A549 (cell line): ENCODE measurements around the gene ORC4. TPM values are rescaled to one million over a fixed set of nuclear protein-coding genes. Genes with fewer than 3 reads are reported as not detected.

ENCODE experiments used
- ATAC-seq, 2 experiments: fragments of 200-7000 bp in 1 of 2; fragments of >200 bp in 1 of 2; cut with Nextera tagmentation in 1 of 2; cut with Tn5 transposase in 1 of 2; 3 replicates each; pipeline versions ENCODE4 v1.8.0 to v1.9.1; 2018 to 2020; ENCODE audit warnings: mild to moderate bottlenecking in 1 of 2, moderate library complexity in 1 of 2
- CTCF ChIA-PET: fragments of 300-600 bp; sonication (Branson Sonifier 250); formaldehyde crosslinking; extraction: SDS; loops from one replicate; lab custom pipeline; 2021; ENCODE audit warnings: antibody characterized with exemption, inconsistent platforms; lab: Yijun Ruan, JAX
- POLR2A ChIA-PET: fragments of 350-600 bp; formaldehyde crosslinking; extraction: SDS; loops from one replicate; lab custom pipeline; 2021; ENCODE audit warnings: antibody characterized with exemption, inconsistent platforms; lab: Yijun Ruan, JAX
- DNase-seq, 2 experiments: peaks; one replicate each; pipeline versions ENCODE4 v3.0.0 to v3.0.0-alpha.2; 2011 to 2016; ENCODE audit warnings: low read depth in 1 of 2, low spot score in 1 of 2
- FAIRE-seq: peaks from 2 replicates; lab custom pipeline; 2011; peaks lifted over from hg19 to GRCh38; lab: Jason Lieb, UNC
- H3K27ac ChIP-seq, 2 experiments: fragments of >200 bp; sonication (Bioruptor Twin); formaldehyde crosslinking; 3 replicates each; pipeline ENCODE4 v1.5.1; 2016 to 2017
- H3K4me1 ChIP-seq: fragments of >200 bp; sonication (Bioruptor Twin); formaldehyde crosslinking; 3 replicates; pipeline ENCODE4 v1.6.1; 2016
- H3K4me2 ChIP-seq: fragments of >200 bp; sonication (Bioruptor Twin); formaldehyde crosslinking; 3 replicates; pipeline ENCODE4 v1.6.1; 2016
- H3K4me3 ChIP-seq: fragments of >200 bp; sonication (Bioruptor Twin); formaldehyde crosslinking; 3 replicates; pipeline ENCODE4 v1.5.1; 2016
- H3K9me3 ChIP-seq: fragments of >200 bp; sonication (Bioruptor Twin); formaldehyde crosslinking; 3 replicates; pipeline ENCODE4 v1.6.1; 2016
- CHD2 ChIP-seq: fragments of 150-350 bp; IDR thresholded peaks from 2 replicates; pipeline ENCODE4 v1.6.1; 2014; ENCODE audit warnings: low read length; ENCODE audit not compliant: partially characterized antibody
- ESRRA ChIP-seq: fragments of 150-350 bp; IDR thresholded peaks from 2 replicates; pipeline ENCODE4 v1.6.1; 2014; ENCODE audit warnings: mild to moderate bottlenecking, low read length, borderline replicate concordance
- FOSB ChIP-seq: fragments of 250-450 bp; sonication (Bioruptor Pico); IDR thresholded peaks from 2 replicates; pipeline ENCODE4 v1.5.0; 2020; ENCODE audit warnings: mild to moderate bottlenecking, moderate library complexity
- FOXS1 ChIP-seq: fragments of 250-450 bp; sonication (Bioruptor Pico); IDR thresholded peaks from 2 replicates; pipeline ENCODE4 v1.5.0; 2020; ENCODE audit warnings: mild to moderate bottlenecking, moderate library complexity
- GATA3 ChIP-seq: IDR thresholded peaks from 2 replicates; pipeline ENCODE4 v1.6.1; 2012; ENCODE audit warnings: borderline replicate concordance
- HDAC2 ChIP-seq: fragments of 200-600 bp; sonication (generic); IDR thresholded peaks from 2 replicates; pipeline ENCODE4 v1.6.1; 2016
- HOXB5 ChIP-seq: fragments of 250-450 bp; sonication (Bioruptor Pico); IDR thresholded peaks from 2 replicates; pipeline ENCODE4 v1.5.0; 2020; ENCODE audit warnings: mild to moderate bottlenecking, moderate library complexity
- JUN ChIP-seq, 2 experiments: fragments of >200 bp; sonication (Bioruptor Twin); formaldehyde crosslinking; IDR thresholded peaks; 2 replicates in 1 of 2; 3 replicates in 1 of 2; pipeline ENCODE4 v1.6.1; 2016 to 2017
- JUNB ChIP-seq: fragments of >200 bp; sonication (Bioruptor Twin); formaldehyde crosslinking; IDR thresholded peaks from 2 replicates; pipeline ENCODE4 v1.6.1; 2016
- KDM1A ChIP-seq: fragments of 200-600 bp; sonication (generic); IDR thresholded peaks from 2 replicates; pipeline ENCODE4 v1.6.1; 2016; ENCODE audit warnings: low read depth, mild to moderate bottlenecking
- KDM5A ChIP-seq: fragments of 200-600 bp; sonication (generic); IDR thresholded peaks from 2 replicates; pipeline ENCODE4 v1.6.1; 2016; ENCODE audit warnings: antibody characterized with exemption, mild to moderate bottlenecking
- MAFK ChIP-seq: fragments of 450-650 bp; IDR thresholded peaks from 2 replicates; pipeline ENCODE4 v1.6.1; 2014; ENCODE audit not compliant: partially characterized antibody
- MAZ ChIP-seq: fragments of 150-350 bp; IDR thresholded peaks from 2 replicates; pipeline ENCODE4 v1.6.1; 2014; ENCODE audit warnings: antibody characterized with exemption, low read depth, low read length, borderline replicate concordance
- NFE2L2 ChIP-seq: fragments of 150-350 bp; conservative IDR thresholded peaks from 2 replicates; pipeline ENCODE4 v1.6.1; 2014; ENCODE audit warnings: low read length
- NPAS2 ChIP-seq: fragments of 250-450 bp; sonication (Bioruptor Pico); IDR thresholded peaks from 2 replicates; pipeline ENCODE4 v1.8.0; 2022; ENCODE audit warnings: mild to moderate bottlenecking, moderate library complexity, borderline replicate concordance
- NR3C1 ChIP-seq: fragments of >200 bp; sonication (Bioruptor Twin); formaldehyde crosslinking; IDR thresholded peaks from 3 replicates; pipeline ENCODE4 v1.6.1; 2017
- PHF8 ChIP-seq: fragments of 200-600 bp; sonication (generic); IDR thresholded peaks from 2 replicates; pipeline ENCODE4 v1.6.1; 2016; ENCODE audit warnings: low read depth, mild to moderate bottlenecking, antibody characterized with exemption, moderate library complexity, borderline replicate concordance
- POLR2A ChIP-seq: IDR thresholded peaks from 2 replicates; pipeline ENCODE4 v1.6.1; 2012; ENCODE audit warnings: mild to moderate bottlenecking, low read length
- POLR2AphosphoS2 ChIP-seq: conservative IDR thresholded peaks from 2 replicates; pipeline ENCODE4 v1.6.1; 2012; ENCODE audit warnings: low read length, improper control_type of control experiment, inconsistent platforms
- RAD21 ChIP-seq, 2 experiments: fragments of >200 bp in 1 of 2; sonication (Bioruptor Twin) in 1 of 2; formaldehyde crosslinking in 1 of 2; IDR thresholded peaks in 1 of 2; conservative IDR thresholded peaks in 1 of 2; 2 replicates in 1 of 2; 3 replicates in 1 of 2; pipeline ENCODE4 v1.6.1; 2012 to 2018; ENCODE audit warnings: inconsistent platforms in 1 of 2
- RARB ChIP-seq: fragments of 250-450 bp; sonication (Bioruptor Pico); IDR thresholded peaks from 2 replicates; pipeline ENCODE4 v1.8.0; 2021; ENCODE audit warnings: mild to moderate bottlenecking, moderate library complexity
- RFX5 ChIP-seq: fragments of 450-650 bp; IDR thresholded peaks from 2 replicates; pipeline ENCODE4 v1.7.1; 2014; ENCODE audit warnings: antibody characterized with exemption, mild to moderate bottlenecking, moderate library complexity
- RNF2 ChIP-seq: fragments of 200-600 bp; sonication (generic); IDR thresholded peaks from 2 replicates; pipeline ENCODE4 v1.6.1; 2016; ENCODE audit warnings: low read depth, mild to moderate bottlenecking, antibody characterized with exemption, moderate library complexity, borderline replicate concordance
- SMC3 ChIP-seq: fragments of >200 bp; sonication (Bioruptor Twin); formaldehyde crosslinking; IDR thresholded peaks from 3 replicates; pipeline ENCODE4 v1.6.1; 2018; ENCODE audit warnings: inconsistent platforms
- TFCP2L1 ChIP-seq: fragments of 250-450 bp; sonication (Bioruptor Pico); IDR thresholded peaks from 2 replicates; pipeline ENCODE4 v1.5.0; 2021; ENCODE audit warnings: mild to moderate bottlenecking
- ZFP36 ChIP-seq: fragments of 450-650 bp; IDR thresholded peaks from 2 replicates; pipeline ENCODE4 v1.6.1; 2014; ENCODE audit warnings: borderline replicate concordance; ENCODE audit not compliant: partially characterized antibody
- ZNF302 ChIP-seq: fragments of 250-450 bp; sonication (Bioruptor Pico); IDR thresholded peaks from 2 replicates; pipeline ENCODE4 v1.9.0; 2021; ENCODE audit warnings: inconsistent platforms, mild to moderate bottlenecking, moderate library complexity
- WGBS: methylation state at CpG from one replicate; pipeline ENCODE4 v1.1.6; 2017; ENCODE audit errors: missing lambda C conversion rate; 5-methylcytosine and 5-hydroxymethylcytosine counted together
- polyA plus RNA-seq, 4 experiments: library from polyadenylated mRNA; depleted of rRNA in 3 of 4; stranded (reverse); fragments of >200 nt; fragmentation: RNase III in 1 of 4; extraction: RNeasy Plus Mini Kit Qiagen cat#74134 plus additional on column Dnase treatment in 1 of 4; gene quantifications; 2 replicates in 3 of 4; 3 replicates in 1 of 4; pipeline ENCODE4 v1.2.3, GENCODE V29; 2011 to 2017
- TF ChIP-seq, protein P1 (sequence below): fragments of 250-450 bp; sonication (Bioruptor Pico); IDR thresholded peaks from 2 replicates; pipeline ENCODE4 v1.5.0; 2021; ENCODE audit warnings: mild to moderate bottlenecking, moderate library complexity, borderline replicate concordance
- TF ChIP-seq, protein P2 (sequence below): fragments of >200 bp; sonication (Bioruptor Twin); formaldehyde crosslinking; IDR thresholded peaks from 3 replicates; pipeline ENCODE4 v1.5.1; 2016

ORC4 gene
- polyA plus RNA-seq, 2 of the 4 experiments (the other 2 are of a cell fraction) = 38.5 to 99.1 TPM

DNA sequence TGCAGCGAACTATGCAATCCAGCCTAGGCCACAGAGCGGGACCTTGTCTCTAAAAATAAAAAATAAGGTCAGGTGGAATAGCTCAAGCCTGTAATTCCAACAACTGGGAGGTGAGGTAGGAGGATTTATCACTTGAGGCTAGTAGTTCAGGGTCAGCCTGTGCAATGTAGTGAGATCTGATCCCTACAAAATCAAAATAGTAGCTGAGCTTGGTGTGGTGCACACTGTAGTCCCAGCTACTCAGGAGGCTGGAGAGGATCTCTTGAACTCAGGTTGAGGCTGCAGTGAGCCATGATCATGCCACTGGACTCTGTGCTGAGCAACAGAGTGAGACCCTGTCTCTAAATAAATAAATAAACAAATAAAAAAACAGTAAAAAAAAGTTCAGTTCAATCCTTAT, 6.0 kb upstream of the ORC4 start:
- ChIA-PET POLR2A (no interaction called here), CTCF (no interaction called here)
- no peak for TF ChIP-seq NFE2L2
- no peak for TF ChIP-seq ZFP36
- TF ChIP-seq, protein P1, sequence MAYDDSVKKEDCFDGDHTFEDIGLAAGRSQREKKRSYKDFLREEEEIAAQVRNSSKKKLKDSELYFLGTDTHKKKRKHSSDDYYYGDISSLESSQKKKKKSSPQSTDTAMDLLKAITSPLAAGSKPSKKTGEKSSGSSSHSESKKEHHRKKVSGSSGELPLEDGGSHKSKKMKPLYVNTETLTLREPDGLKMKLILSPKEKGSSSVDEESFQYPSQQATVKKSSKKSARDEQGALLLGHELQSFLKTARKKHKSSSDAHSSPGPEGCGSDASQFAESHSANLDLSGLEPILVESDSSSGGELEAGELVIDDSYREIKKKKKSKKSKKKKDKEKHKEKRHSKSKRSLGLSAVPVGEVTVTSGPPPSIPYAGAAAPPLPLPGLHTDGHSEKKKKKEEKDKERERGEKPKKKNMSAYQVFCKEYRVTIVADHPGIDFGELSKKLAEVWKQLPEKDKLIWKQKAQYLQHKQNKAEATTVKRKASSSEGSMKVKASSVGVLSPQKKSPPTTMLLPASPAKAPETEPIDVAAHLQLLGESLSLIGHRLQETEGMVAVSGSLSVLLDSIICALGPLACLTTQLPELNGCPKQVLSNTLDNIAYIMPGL = no peak
- TF ChIP-seq JUN (IDR thresholded peaks at IDR 0.05) = no peak
- no peak for TF ChIP-seq MAFK
- no peak for TF ChIP-seq RFX5
- TF ChIP-seq HOXB5 = no peak
- Histone ChIP-seq H3K27ac (0 out of 6 replicates have a peak overlapping the region, but pooled peaks of 1 of the 2 experiments have one; percentile 17), H3K4me3 (no peak overlapping the region), H3K4me2 (no peak overlapping the region), H3K4me1 (peaks cover 25% of the 10 kb centered on the region), H3K9me3 (no peaks in the 10 kb centered on the region)
- no peak for ATAC-seq
- FAIRE-seq = no peak
- WGBS = 84% methylated on average over 2 of the region's 2 CpGs
- no peak for DNase-seq

DNA sequence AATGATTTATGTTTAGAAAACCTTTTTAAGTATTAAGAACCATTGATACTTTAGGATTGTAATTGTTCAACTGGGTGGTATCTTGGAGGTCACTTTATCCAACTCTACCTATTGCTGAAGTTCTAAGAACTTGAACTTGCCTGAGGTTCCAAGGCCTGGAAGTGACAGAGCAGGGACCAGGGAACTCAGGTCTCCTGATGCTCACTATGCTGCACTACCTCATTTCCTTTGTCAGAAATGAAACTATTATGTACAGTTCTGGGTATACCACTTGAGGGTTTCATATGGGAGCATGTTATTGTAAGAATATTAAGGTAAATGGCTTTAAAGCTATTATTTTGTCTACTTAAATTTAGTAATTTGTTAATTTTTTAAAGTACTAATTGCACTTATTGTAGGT, 3.3 kb upstream of the ORC4 start:
- Histone ChIP-seq H3K4me1 (peaks cover 32% of the 10 kb centered on the region), H3K4me2 (peak overlapping the region; percentile 90), H3K9me3 (no peaks in the 10 kb centered on the region), H3K4me3 (no peak overlapping the region), H3K27ac (no peak overlapping the region)
- ATAC-seq (no peak), FAIRE-seq (no peak), DNase-seq (no peak)
- CTCF ChIA-PET = no interaction called here
- POLR2A ChIA-PET = no interaction called here
- no peak for TF ChIP-seq TFCP2L1 (CRISPR knock-in tag)
- TF ChIP-seq ESRRA = no peak
- no peak for TF ChIP-seq SMC3
- TF ChIP-seq PHF8 = no peak
- no peak for TF ChIP-seq KDM5A
- no peak for TF ChIP-seq NR3C1
- no peak for TF ChIP-seq ZNF302 (CRISPR knock-in tag)
- TF ChIP-seq, protein P2, sequence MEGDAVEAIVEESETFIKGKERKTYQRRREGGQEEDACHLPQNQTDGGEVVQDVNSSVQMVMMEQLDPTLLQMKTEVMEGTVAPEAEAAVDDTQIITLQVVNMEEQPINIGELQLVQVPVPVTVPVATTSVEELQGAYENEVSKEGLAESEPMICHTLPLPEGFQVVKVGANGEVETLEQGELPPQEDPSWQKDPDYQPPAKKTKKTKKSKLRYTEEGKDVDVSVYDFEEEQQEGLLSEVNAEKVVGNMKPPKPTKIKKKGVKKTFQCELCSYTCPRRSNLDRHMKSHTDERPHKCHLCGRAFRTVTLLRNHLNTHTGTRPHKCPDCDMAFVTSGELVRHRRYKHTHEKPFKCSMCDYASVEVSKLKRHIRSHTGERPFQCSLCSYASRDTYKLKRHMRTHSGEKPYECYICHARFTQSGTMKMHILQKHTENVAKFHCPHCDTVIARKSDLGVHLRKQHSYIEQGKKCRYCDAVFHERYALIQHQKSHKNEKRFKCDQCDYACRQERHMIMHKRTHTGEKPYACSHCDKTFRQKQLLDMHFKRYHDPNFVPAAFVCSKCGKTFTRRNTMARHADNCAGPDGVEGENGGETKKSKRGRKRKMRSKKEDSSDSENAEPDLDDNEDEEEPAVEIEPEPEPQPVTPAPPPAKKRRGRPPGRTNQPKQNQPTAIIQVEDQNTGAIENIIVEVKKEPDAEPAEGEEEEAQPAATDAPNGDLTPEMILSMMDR = no peak
- TF ChIP-seq POLR2AphosphoS2 = no peak
- no peak for TF ChIP-seq RARB (CRISPR knock-in tag)
- TF ChIP-seq GATA3 = no peak
- TF ChIP-seq, protein P1 = no peak
- TF ChIP-seq KDM1A = no peak
- TF ChIP-seq JUN (IDR thresholded peaks at IDR 0.05) = no peak
- no peak for TF ChIP-seq FOSB (CRISPR knock-in tag)
- no peak for TF ChIP-seq JUNB

DNA sequence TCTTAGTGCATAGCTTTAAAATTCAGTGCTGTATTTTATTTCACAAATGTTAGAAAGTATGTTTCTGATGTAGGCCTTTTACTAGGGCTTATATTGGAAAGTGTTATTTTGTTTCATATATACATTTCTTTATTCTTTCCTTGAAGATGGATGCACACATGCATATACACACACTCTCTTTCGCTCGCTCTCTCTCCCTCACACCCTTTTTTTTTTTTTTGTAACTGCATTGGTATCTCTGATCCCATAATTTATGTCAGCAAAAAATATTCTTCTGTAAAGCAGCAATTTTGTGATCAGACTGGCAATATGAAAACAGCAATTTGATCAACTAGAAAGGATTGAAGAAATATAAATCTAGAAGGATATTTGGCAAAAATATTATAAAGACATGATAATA, 2.3 kb upstream of the ORC4 start:
- no peak overlapping the region for H3K27ac ChIP-seq
- peak overlapping the region; percentile 90 for H3K4me2 ChIP-seq
- POLR2A ChIA-PET = no interaction called here
- FAIRE-seq (no peak), ATAC-seq (no peak), DNase-seq (no peak)
- CTCF ChIA-PET = interaction anchor here (1.3 kb wide), 1 partner anchor 486 kb away, joined by 3 read pairs; no protein-coding TSS in a partner anchor
- WGBS = 97% methylated on average over 2 of the region's 2 CpGs
- H3K4me1 ChIP-seq = peaks cover 36% of the 10 kb centered on the region
- no peak overlapping the region; the same call in 2 of the 3 replicates for H3K4me3 ChIP-seq
- H3K9me3 ChIP-seq = no peaks in the 10 kb centered on the region
- TF ChIP-seq HDAC2 (no peak), CHD2 (no peak), FOXS1 (CRISPR knock-in tag) (no peak), NFE2L2 (no peak), HOXB5 (no peak), RNF2 (no peak), NPAS2 (no peak), KDM1A (no peak), RAD21 (conservative IDR thresholded peaks at IDR 0.05 in 1 of 2, IDR thresholded peaks at IDR 0.05 in 1 of 2) (no peak), MAZ (no peak), KDM5A (no peak), POLR2A (no peak), NR3C1 (no peak)
- TF ChIP-seq, protein P1 = no peak
